H9 (cell line): ENCODE results near the gene DIPK1B. TPM values are rescaled to one million over a fixed set of nuclear protein-coding genes. Genes with fewer than 3 reads are reported as not detected.

Experiments used
- DNase-seq: peaks from one replicate; pipeline ENCODE4 v3.0.0-alpha.2; 2017
- H2AFZ ChIP-seq: one replicate; pipeline ENCODE4 v1.6.1; 2013; ENCODE audit warnings: mild to moderate bottlenecking, low read length, control low read depth, moderate library complexity
- H2AK5ac ChIP-seq: 2 replicates; pipeline ENCODE4 v1.6.1; 2013; ENCODE audit warnings: low read length, control low read depth, mixed read lengths; ENCODE audit not compliant: insufficient read length
- H2BK120ac ChIP-seq: one replicate; pipeline ENCODE4 v1.6.1; 2013; ENCODE audit warnings: low read depth, mild to moderate bottlenecking, low read length, control low read depth, inconsistent platforms; ENCODE audit not compliant: poor library complexity, severe bottlenecking
- H2BK12ac ChIP-seq: 2 replicates; pipeline ENCODE4 v1.6.1; 2013; ENCODE audit warnings: low read length, control low read depth, mixed read lengths, low read depth; ENCODE audit not compliant: insufficient read length
- H2BK15ac ChIP-seq: 2 replicates; pipeline ENCODE4 v1.6.1; 2013; ENCODE audit warnings: low read depth, low read length, control low read depth
- H2BK20ac ChIP-seq: one replicate; pipeline ENCODE4 v1.6.1; 2013; ENCODE audit warnings: low read depth, mild to moderate bottlenecking, low read length, control low read depth, inconsistent platforms; ENCODE audit not compliant: poor library complexity, severe bottlenecking
- H2BK5ac ChIP-seq: 2 replicates; pipeline ENCODE4 v1.6.1; 2013; ENCODE audit warnings: low read length, control low read depth, mixed read lengths; ENCODE audit not compliant: insufficient read length
- H3K14ac ChIP-seq: 2 replicates; pipeline ENCODE4 v1.6.1; 2013; ENCODE audit warnings: low read length, control low read depth; ENCODE audit not compliant: insufficient read depth
- H3K18ac ChIP-seq: 2 replicates; pipeline ENCODE4 v1.6.1; 2013; ENCODE audit warnings: low read depth, mild to moderate bottlenecking, mixed read lengths, low read length, control low read depth; ENCODE audit not compliant: insufficient read length
- H3K23ac ChIP-seq: 2 replicates; pipeline ENCODE4 v1.6.1; 2013; ENCODE audit warnings: low read length, control low read depth, mixed read lengths, low read depth; ENCODE audit not compliant: insufficient read length
- H3K23me2 ChIP-seq: 2 replicates; pipeline ENCODE4 v1.6.1; 2013; ENCODE audit warnings: low read depth, mild to moderate bottlenecking, mixed read lengths, low read length, control low read depth; ENCODE audit not compliant: insufficient read length, poor library complexity, severe bottlenecking
- H3K27ac ChIP-seq: 2 replicates; pipeline ENCODE4 v1.5.1; 2013; ENCODE audit warnings: low read length, control low read depth, mixed read lengths, low read depth; ENCODE audit not compliant: insufficient read length
- H3K27me3 ChIP-seq: 2 replicates; pipeline ENCODE4 v1.6.1; 2013; ENCODE audit warnings: low read length, control low read depth, inconsistent platforms; ENCODE audit not compliant: insufficient read depth
- H3K4ac ChIP-seq: 2 replicates; pipeline ENCODE4 v1.6.1; 2013; ENCODE audit warnings: low read depth, mild to moderate bottlenecking, control low read depth, inconsistent platforms, low read length, moderate library complexity
- H3K4me1 ChIP-seq: 2 replicates; pipeline ENCODE4 v1.6.1; 2013; ENCODE audit warnings: low read length, control low read depth, inconsistent platforms; ENCODE audit not compliant: insufficient read depth
- H3K4me2 ChIP-seq: 2 replicates; pipeline ENCODE4 v1.6.1; 2013; ENCODE audit warnings: low read length, control low read depth, mixed read lengths; ENCODE audit not compliant: insufficient read length, insufficient read depth
- H3K56ac ChIP-seq: 2 replicates; pipeline ENCODE4 v1.6.1; 2013; ENCODE audit warnings: low read depth, mild to moderate bottlenecking, mixed read lengths, low read length, control low read depth; ENCODE audit not compliant: insufficient read length
- H3K79me1 ChIP-seq: 2 replicates; pipeline ENCODE4 v1.6.1; 2013; ENCODE audit warnings: low read depth, mild to moderate bottlenecking, moderate library complexity, low read length, control low read depth, inconsistent platforms; ENCODE audit not compliant: insufficient read depth, poor library complexity, severe bottlenecking
- H3K79me2 ChIP-seq: 2 replicates; pipeline ENCODE4 v1.6.1; 2013; ENCODE audit warnings: low read length, control low read depth, inconsistent platforms; ENCODE audit not compliant: insufficient read depth
- H3K9ac ChIP-seq: 2 replicates; pipeline ENCODE4 v1.6.1; 2013; ENCODE audit warnings: low read length, control low read depth, mixed read lengths; ENCODE audit not compliant: insufficient read length; ENCODE audit errors: extremely low read depth
- H3K9me3 ChIP-seq: one replicate; pipeline ENCODE4 v1.6.1; 2013; ENCODE audit warnings: low read depth, low read length, inconsistent platforms; ENCODE audit not compliant: control insufficient read depth
- H3T11ph ChIP-seq: one replicate; pipeline ENCODE4 v1.6.1; 2013; ENCODE audit warnings: mild to moderate bottlenecking, low read length, control low read depth, inconsistent platforms
- H4K20me1 ChIP-seq: one replicate; pipeline ENCODE4 v1.6.1; 2013; ENCODE audit not compliant: control insufficient read depth, insufficient read length, insufficient read depth
- H4K5ac ChIP-seq: 2 replicates; pipeline ENCODE4 v1.6.1; 2013; ENCODE audit warnings: low read depth, mild to moderate bottlenecking, mixed read lengths, low read length, control low read depth; ENCODE audit not compliant: insufficient read length
- H4K8ac ChIP-seq: replicated peaks from 2 replicates; pipeline ENCODE4 v1.6.1; 2013; ENCODE audit warnings: low read length, control low read depth, mixed read lengths, low read depth; ENCODE audit not compliant: insufficient read length
- H4K91ac ChIP-seq: 2 replicates; pipeline ENCODE4 v1.6.1; 2013; ENCODE audit warnings: low read depth, mild to moderate bottlenecking, moderate library complexity, mixed read lengths, low read length, control low read depth; ENCODE audit not compliant: insufficient read length
- H3K27ac Mint-ChIP-seq, 3 experiments: 2 replicates in 2 of 3; 3 replicates in 1 of 3; pipeline ENCODE4 v1.8.0; 2020 to 2021; ENCODE audit warnings: mixed read lengths in 3 of 3, mild to moderate bottlenecking in 1 of 3, moderate library complexity in 1 of 3
- H3K27me3 Mint-ChIP-seq: 2 replicates; pipeline ENCODE4 v1.8.0; 2021; ENCODE audit warnings: low read depth, mild to moderate bottlenecking, moderate library complexity, mixed read lengths
- H3K36me3 Mint-ChIP-seq, 3 experiments: 2 replicates in 2 of 3; 3 replicates in 1 of 3; pipeline ENCODE4 v1.8.0; 2020 to 2021; ENCODE audit warnings: low read depth in 3 of 3, mixed read lengths in 3 of 3; ENCODE audit not compliant: insufficient read depth in 1 of 3
- H3K4me1 Mint-ChIP-seq, 2 experiments: 2 replicates each; pipeline ENCODE4 v1.8.0; 2020; ENCODE audit warnings: mixed read lengths in 2 of 2
- H3K4me3 Mint-ChIP-seq, 2 experiments: 2 replicates in 1 of 2; 3 replicates in 1 of 2; pipeline ENCODE4 v1.8.0; 2020 to 2021; ENCODE audit warnings: mild to moderate bottlenecking in 2 of 2, mixed read lengths in 2 of 2, moderate library complexity in 1 of 2
- H3K9me3 Mint-ChIP-seq, 2 experiments: 2 replicates in 1 of 2; 3 replicates in 1 of 2; pipeline ENCODE4 v1.8.0; 2020; ENCODE audit warnings: mild to moderate bottlenecking in 2 of 2, mixed read lengths in 2 of 2, moderate library complexity in 1 of 2
- WGBS: extraction: QIAGEN DNeasy Blood & Tissue Kit; methylation state at CpG from one replicate; pipeline ENCODE4 v1.1.7; 2013; ENCODE audit warnings: missing lambda C conversion rate, low lambda C conversion rate, mixed read lengths; ENCODE audit not compliant: insufficient read length; ENCODE audit errors: extremely low coverage; 5-methylcytosine and 5-hydroxymethylcytosine counted together
- total RNA-seq: library from RNA; stranded (reverse); gene quantifications from 2 replicates; pipeline ENCODE4 v1.2.1, GENCODE V29; 2021
- TF ChIP-seq, protein P1 (sequence below): fragments of 200-600 bp; sonication (generic); conservative IDR thresholded peaks from 3 replicates; pipeline ENCODE4 v1.8.0; 2021; ENCODE audit warnings: antibody characterized with exemption, mild to moderate bottlenecking

DIPK1B gene
- total RNA-seq, 1 experiment from 2014 or later, result 40.3 TPM

DNA sequence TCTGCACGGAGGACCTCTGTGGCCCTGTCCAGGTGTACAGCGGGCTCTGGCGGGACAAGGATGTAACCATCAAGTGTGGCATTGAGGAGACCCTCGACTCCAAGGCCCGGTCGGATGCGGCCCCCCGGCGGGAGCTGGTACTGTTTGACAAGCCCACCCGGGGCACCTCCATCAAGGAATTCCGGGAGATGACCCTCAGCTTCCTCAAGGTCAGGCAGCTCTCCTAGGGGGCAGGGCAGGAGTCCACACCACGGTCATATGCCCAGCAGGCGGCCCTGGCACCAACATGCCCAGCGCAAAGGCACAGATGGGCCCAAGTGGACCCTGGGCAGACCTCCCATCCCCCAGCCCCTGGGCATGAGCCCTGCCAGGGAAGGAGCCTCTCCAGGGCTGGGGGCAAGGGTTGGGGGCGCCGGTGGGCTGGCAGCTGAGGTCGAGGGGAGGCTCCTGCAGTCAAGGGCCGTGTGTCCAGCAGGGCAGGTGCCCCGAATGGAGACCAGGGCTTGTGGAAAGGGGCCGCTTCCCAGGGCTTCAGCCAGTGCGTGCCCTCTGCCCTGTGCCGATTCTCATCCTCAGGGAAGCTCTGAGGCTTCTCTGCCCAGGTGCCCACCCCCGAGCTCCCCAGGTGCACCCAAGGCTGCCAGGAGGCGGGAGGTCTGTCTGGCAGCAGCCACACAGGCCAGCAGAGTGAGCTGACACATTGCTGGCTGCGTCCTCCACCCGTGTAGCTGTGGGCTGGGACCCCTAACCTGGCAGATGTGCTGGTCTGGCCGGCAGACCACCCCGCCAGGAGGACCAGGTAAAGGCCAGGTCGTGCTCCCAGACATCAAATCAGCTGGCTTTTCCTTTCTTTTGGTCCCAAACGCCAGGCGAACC, 10.0 kb downstream of the DIPK1B start:
- no peak overlapping the region; a peak in 1 of 7 replicates for H3K27ac Mint-ChIP-seq
- no peaks in the 10 kb centered on the region for H3K4me1 ChIP-seq
- H4K5ac ChIP-seq, result no peak overlapping the region
- H3K27me3 Mint-ChIP-seq, result no peaks in the 10 kb centered on the region; the same call in 1 of the 2 replicates
- no peak overlapping the region for H2BK20ac ChIP-seq
- DNase-seq, result no peak
- H3K14ac ChIP-seq, result no peak overlapping the region
- no peak overlapping the region for H3K9ac ChIP-seq
- H3K4me2 ChIP-seq, result no peak overlapping the region
- H4K20me1 ChIP-seq, result no peaks in the 10 kb centered on the region
- no peak overlapping the region for H2BK120ac ChIP-seq
- no peak overlapping the region for H3K23ac ChIP-seq
- H3K9me3 ChIP-seq, result no peaks in the 10 kb centered on the region
- H3K4me1 Mint-ChIP-seq, result peaks cover 13 to 22% of the 10 kb centered on the region in 2 experiments
- H2AK5ac ChIP-seq, result no peak overlapping the region
- no peak overlapping the region for H2BK15ac ChIP-seq
- peaks cover 7% of the 10 kb centered on the region; the same call in 1 of the 2 replicates for H3K79me2 ChIP-seq
- H3K9me3 Mint-ChIP-seq, result no peaks in the 10 kb centered on the region; a peak in 1 of 5 replicates
- H3K56ac ChIP-seq, result no peak overlapping the region
- H2BK12ac ChIP-seq, result no peak overlapping the region
- TF ChIP-seq, protein P1, sequence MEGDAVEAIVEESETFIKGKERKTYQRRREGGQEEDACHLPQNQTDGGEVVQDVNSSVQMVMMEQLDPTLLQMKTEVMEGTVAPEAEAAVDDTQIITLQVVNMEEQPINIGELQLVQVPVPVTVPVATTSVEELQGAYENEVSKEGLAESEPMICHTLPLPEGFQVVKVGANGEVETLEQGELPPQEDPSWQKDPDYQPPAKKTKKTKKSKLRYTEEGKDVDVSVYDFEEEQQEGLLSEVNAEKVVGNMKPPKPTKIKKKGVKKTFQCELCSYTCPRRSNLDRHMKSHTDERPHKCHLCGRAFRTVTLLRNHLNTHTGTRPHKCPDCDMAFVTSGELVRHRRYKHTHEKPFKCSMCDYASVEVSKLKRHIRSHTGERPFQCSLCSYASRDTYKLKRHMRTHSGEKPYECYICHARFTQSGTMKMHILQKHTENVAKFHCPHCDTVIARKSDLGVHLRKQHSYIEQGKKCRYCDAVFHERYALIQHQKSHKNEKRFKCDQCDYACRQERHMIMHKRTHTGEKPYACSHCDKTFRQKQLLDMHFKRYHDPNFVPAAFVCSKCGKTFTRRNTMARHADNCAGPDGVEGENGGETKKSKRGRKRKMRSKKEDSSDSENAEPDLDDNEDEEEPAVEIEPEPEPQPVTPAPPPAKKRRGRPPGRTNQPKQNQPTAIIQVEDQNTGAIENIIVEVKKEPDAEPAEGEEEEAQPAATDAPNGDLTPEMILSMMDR, result no peak
- no peak overlapping the region for H2AFZ ChIP-seq
- no peak overlapping the region for H3K4ac ChIP-seq
- no peaks in the 10 kb centered on the region for H3K27me3 ChIP-seq
- no peak overlapping the region for H3T11ph ChIP-seq
- no peaks in the 10 kb centered on the region for H3K23me2 ChIP-seq
- H3K79me1 ChIP-seq, result peaks cover 6% of the 10 kb centered on the region
- H4K8ac ChIP-seq, result no peak overlapping the region
- no peak overlapping the region for H3K4me3 Mint-ChIP-seq
- no peak overlapping the region for H2BK5ac ChIP-seq
- peaks cover 31 to 42% (median 38%) of the 10 kb centered on the region in 3 experiments for H3K36me3 Mint-ChIP-seq
- H3K27ac ChIP-seq, result no peak overlapping the region
- H4K91ac ChIP-seq, result no peak overlapping the region
- no CpG with 5 or more reads among the region's 31 CpGs for WGBS
- H3K18ac ChIP-seq, result no peak overlapping the region
